HG03571 (cell line): ENCODE data around the gene DCTN3.
A peak's percentile ranks its signal among the peaks of the same experiment; 100 is the strongest.

Experiments used
- ATAC-seq: cut with Tn5 transposase; IDR thresholded peaks from one replicate; pipeline ENCODE4 v1.9.1; 2021; ENCODE audit not compliant: unreplicated experiment

Gene DCTN3

GRCh38 chr9:34620061-34620994, at the start of gene DCTN3:
TSS of gene DCTN3 (minus strand) at chr9:34620495. CDS start at chr9:34620464, 31 bp downstream.
- ATAC-seq = peak; percentile 96

GRCh38 chr9:34665381-34666250, 45.3 kb upstream of the DCTN3 start:
- peak; percentile 70 for ATAC-seq

GRCh38 chr9:34665067-34665380, 44.7 kb upstream of the DCTN3 start:
- ATAC-seq = no peak

GRCh38 chr9:34664281-34665066, 44.2 kb upstream of the DCTN3 start:
- ATAC-seq = peak; percentile 54

- ATAC-seq = no peak
These were observed 43.0 kb upstream of the DCTN3 start for GRCh38 chr9:34663303-34663605.

DNA sequence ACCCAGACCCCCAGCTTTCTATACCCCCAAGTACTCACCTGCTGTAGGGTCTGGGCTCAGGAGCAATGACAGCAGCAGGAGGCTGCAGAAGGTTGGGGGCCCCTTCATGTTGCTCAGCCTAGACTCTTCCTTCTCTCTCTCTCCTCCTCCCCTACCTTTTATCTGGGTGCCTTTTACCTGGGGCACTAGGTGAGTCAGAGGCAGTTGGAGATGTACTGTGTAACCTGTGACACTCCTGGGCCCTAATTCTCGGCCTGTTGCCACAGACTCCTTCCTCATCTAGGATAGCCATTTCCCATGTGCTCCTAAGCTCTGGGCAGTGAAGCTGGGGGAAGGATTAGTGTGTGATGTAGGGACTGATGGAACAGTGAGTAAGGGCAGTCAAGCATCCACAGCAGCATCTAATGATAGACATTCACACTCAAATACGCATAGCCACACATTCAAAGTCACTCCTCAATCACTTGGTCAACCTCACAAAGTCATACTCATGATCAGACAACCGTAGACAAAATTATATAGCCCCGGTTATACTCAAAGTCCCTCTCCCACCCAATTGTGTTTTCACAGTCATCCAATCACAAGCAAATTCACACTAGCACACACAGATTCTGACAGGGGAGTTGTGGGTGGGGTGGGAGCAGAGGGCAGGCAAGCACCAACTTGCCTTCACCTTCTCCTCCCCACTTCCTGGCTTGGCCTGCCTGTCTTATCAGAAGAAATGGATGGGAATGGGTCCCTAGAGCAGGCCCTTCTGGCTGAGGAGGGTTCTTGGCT, 42.4 kb upstream of the DCTN3 start, which contains the start of gene CCL27:
CCL27 (minus strand) TSS at position 132 of the 777 bp plus-strand sequence; CDS start at position 108, 24 bp downstream.
- ATAC-seq = no peak

GRCh38 chr9:34659592-34660253, 39.4 kb upstream of the DCTN3 start:
- no peak for ATAC-seq

- ATAC-seq = no peak
These were observed 38.2 kb upstream of the DCTN3 start for GRCh38 chr9:34658461-34658860.

- no peak for ATAC-seq
These were observed 36.7 kb upstream of the DCTN3 start for GRCh38 chr9:34656992-34657391.

DNA sequence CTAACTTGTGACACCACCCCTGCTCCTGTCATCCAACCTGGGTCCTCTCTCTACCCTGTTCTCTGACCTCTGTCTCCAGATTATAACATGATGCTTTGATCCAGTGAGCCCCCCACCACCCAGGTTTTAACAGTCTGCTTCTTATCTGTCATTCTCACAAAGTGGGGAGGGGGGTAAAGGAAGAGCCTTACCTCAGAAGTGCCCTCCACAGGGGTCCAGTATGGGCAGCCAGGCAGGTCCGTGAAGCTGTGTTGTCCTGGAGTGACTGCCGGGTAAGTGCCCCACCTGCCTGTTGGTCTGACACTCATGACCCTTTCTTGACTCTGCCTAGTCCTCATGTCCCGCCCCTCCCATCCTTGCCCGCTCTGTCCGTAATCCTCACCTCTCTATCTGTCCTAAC, 35.1 kb upstream of the DCTN3 start:
- ATAC-seq = no peak

GRCh38 chr9:34654323-34655051, 34.2 kb upstream of the DCTN3 start:
- ATAC-seq = no peak

- no peak for ATAC-seq
These were observed 33.1 kb upstream of the DCTN3 start for GRCh38 chr9:34653151-34654072.

DNA sequence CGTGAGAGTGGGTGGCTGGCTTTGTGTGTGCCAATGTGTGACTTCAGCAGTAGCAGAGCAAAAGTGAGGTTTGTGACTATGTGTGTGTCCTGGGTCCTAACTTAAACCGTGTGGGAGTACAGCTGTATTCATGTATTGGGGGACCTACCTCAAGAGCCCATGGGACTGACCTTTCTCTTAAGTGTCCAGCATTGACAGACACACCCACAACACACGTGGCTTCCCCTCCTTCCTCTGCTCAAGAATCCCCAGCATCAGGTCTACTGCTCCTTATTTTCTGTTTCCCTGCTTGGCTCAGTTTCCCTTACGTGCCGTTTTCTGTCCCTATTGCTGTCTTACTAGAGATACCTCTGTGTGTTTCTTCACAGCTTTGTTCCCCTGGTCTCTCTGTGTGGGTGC, 32.3 kb upstream of the DCTN3 start:
- ATAC-seq = no peak

- no peak for ATAC-seq
These were observed 31.7 kb upstream of the DCTN3 start, which contains the start of gene IL11RA for GRCh38 chr9:34651876-34652601. TSS of gene IL11RA (plus strand) at chr9:34652185. CDS start at chr9:34655218, 3,033 bp downstream.

GRCh38 chr9:34651321-34651720, 31.0 kb upstream of the DCTN3 start:
- ATAC-seq = no peak

- ATAC-seq = no peak
These were observed 30.5 kb upstream of the DCTN3 start for GRCh38 chr9:34650816-34651215.

DNA sequence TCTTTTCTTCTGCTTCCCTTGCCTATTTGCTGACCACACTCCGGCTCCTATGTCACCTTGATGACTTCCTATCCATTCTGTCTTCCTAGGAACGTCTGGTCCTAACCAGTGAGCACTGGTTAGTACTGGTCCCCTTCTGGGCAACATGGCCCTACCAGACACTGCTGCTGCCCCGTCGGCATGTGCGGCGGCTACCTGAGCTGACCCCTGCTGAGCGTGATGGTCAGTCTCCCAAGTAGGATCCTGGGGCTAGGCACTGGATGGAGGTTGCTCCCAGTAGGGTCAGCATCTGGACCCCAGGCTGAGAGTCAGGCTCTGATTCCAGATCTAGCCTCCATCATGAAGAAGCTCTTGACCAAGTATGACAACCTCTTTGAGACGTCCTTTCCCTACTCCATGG, 28.4 kb upstream of the DCTN3 start:
- no peak for ATAC-seq
